Esophagus muscularis mucosa (tissue), 3 donors: Measurements from ENCODE around the gene SLC35B1.

Experiments used
- POLR2AphosphoS5 ChIP-seq, 2 donors: sonication (generic); formaldehyde crosslinking; IDR thresholded peaks; one replicate each; pipeline ENCODE4 v1.6.1; 2017; ENCODE audit warnings: antibody characterized with exemption in 2 of 2
- TF ChIP-seq, protein P1 (sequence below), 3 experiments: fragments of 200-600 bp in 2 of 3; fragments of 450-650 bp in 1 of 3; sonication (generic) in 2 of 3; IDR thresholded peaks; one replicate each; pipeline ENCODE4 v1.5.1; 2017 to 2019; ENCODE audit warnings: antibody characterized with exemption in 3 of 3, mild to moderate bottlenecking in 2 of 3, moderate library complexity in 1 of 3

DNA sequence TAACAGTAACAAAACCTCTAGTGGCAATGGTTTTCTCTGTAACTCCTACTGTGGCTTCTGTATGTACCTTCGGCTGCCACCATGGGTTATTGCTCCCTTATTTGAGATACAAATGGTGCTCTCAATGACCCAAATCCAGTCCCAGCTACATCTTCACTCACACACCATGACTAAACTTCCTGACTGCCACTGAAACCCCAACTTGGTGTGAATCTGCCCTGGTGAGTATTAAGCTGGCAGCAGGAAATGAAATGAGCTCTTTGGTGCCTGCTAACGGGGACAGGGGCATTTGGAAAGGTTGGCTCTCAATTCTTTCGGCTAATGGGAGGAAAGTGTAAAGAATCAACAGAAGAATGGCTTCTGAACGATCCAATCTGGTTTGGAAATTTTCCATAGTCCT, 7.5 kb upstream of the SLC35B1 start:
- TF ChIP-seq, protein P1, sequence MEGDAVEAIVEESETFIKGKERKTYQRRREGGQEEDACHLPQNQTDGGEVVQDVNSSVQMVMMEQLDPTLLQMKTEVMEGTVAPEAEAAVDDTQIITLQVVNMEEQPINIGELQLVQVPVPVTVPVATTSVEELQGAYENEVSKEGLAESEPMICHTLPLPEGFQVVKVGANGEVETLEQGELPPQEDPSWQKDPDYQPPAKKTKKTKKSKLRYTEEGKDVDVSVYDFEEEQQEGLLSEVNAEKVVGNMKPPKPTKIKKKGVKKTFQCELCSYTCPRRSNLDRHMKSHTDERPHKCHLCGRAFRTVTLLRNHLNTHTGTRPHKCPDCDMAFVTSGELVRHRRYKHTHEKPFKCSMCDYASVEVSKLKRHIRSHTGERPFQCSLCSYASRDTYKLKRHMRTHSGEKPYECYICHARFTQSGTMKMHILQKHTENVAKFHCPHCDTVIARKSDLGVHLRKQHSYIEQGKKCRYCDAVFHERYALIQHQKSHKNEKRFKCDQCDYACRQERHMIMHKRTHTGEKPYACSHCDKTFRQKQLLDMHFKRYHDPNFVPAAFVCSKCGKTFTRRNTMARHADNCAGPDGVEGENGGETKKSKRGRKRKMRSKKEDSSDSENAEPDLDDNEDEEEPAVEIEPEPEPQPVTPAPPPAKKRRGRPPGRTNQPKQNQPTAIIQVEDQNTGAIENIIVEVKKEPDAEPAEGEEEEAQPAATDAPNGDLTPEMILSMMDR (IDR thresholded peaks at IDR 0.05), result no peak
- TF ChIP-seq POLR2AphosphoS5 (IDR thresholded peaks at IDR 0.05), result no peak
